Activated naive CD4-positive, alpha-beta T cell (primary cell): ENCODE data around the gene TJP1.
"Not testable (repeated sequence)": the region's sequence is repeated elsewhere in the genome, so short reads cannot be mapped to it uniquely, and the experiment has no call there.

ENCODE experiments used
- DNase-seq, 4 experiments: peaks; one replicate each; lab custom pipeline; 2025; lab: John Stamatoyannopoulos, UW

TJP1 gene

GRCh38 chr15:29700296-29700695 lies 122.0 kb downstream of the TJP1 start:
- DNase-seq = no peak

GRCh38 chr15:29699791-29700190 lies 122.5 kb downstream of the TJP1 start:
- DNase-seq = no peak

- no peak for DNase-seq
Observed at GRCh38 chr15:29698030-29698701, 124.1 kb downstream of the TJP1 start.

GRCh38 chr15:29696950-29697738 lies 125.1 kb downstream of the TJP1 start:
- no peak for DNase-seq

- DNase-seq = not testable (repeated sequence)
Observed at GRCh38 chr15:29696506-29696905, 125.8 kb downstream of the TJP1 start.

- no peak for DNase-seq
Observed at GRCh38 chr15:29695489-29696167, 126.6 kb downstream of the TJP1 start.

GRCh38 chr15:29693225-29693624 lies 129.0 kb downstream of the TJP1 start:
- DNase-seq = no peak

- DNase-seq = no peak
Observed at GRCh38 chr15:29692527-29692926, 129.7 kb downstream of the TJP1 start.

- no peak for DNase-seq
Observed at GRCh38 chr15:29690765-29691475, 131.3 kb downstream of the TJP1 start.

GRCh38 chr15:29689287-29689986 lies 132.8 kb downstream of the TJP1 start:
- no peak for DNase-seq

GRCh38 chr15:29688506-29689286 lies 133.6 kb downstream of the TJP1 start:
- no peak for DNase-seq

- no peak for DNase-seq
Observed at GRCh38 chr15:29687939-29688505, 134.2 kb downstream of the TJP1 start.

- DNase-seq = no peak
Observed at GRCh38 chr15:29687204-29687815, 135.0 kb downstream of the TJP1 start.

- no peak for DNase-seq
Observed at GRCh38 chr15:29686445-29687203, 135.6 kb downstream of the TJP1 start.

GRCh38 chr15:29686079-29686425 lies 136.2 kb downstream of the TJP1 start:
- no peak for DNase-seq

- DNase-seq = no peak
Observed at GRCh38 chr15:29685156-29686078, 136.9 kb downstream of the TJP1 start.

- DNase-seq = no peak
Observed at GRCh38 chr15:29682781-29683180, 139.5 kb downstream of the TJP1 start.

- no peak for DNase-seq
Observed at GRCh38 chr15:29682361-29682760, 139.9 kb downstream of the TJP1 start.
